ENCODE results near the gene CXCL12.

The CXCL12 gene

DNA sequence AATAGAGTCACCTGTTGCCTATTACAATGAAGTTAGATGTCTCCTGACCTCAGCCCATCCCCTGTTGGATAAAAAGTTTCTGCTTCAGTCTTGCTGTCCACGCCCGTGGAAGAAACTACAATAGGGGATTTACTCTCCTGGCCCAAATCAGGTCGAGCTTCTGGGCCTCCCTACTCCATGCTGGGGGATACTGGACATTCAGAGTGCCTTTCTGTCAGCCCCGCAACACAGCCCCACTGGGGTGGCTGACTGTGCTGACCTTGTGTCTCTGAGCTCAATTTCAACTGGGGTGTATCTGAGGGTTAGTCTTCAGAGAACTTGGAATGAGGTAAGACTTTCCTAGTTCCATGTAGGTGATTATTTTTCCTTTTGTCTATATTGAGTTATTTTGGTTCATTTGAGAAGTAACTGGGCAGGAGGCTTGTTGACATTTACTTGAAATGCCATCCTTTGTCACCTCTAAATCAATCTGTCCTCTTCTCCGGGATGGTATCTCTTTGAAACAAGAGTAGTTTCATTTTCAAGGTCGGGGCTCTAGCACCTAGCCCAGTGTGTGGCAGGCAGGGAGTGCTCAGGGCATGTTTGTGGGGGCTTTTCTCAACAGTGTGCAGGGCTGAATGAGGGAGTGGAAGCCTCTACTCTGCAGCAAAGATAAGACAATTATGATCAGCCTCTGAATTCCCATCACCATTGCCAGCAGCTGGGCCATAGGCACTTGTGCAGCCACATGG lies 17.7 kb upstream of the CXCL12 start:
- Histone ChIP-seq H4K20me1 (ENCODE audit: insufficient read depth, low read length) (no peaks in the 10 kb centered on the region), H3K9ac (ENCODE audit: low read depth, low read length) (no peak overlapping the region), H3K4me1 (ENCODE audit: insufficient read depth, low read length) (no peaks in the 10 kb centered on the region), H3K9me3 (ENCODE audit: insufficient read depth, low read length, severe bottlenecking) (no peaks in the 10 kb centered on the region), H3K4me2 (ENCODE audit: insufficient read depth, low read length) (no peak overlapping the region), H3K4me3 (ENCODE audit: low read depth in 1 of 2, low read length in 2 of 2) (no peak overlapping the region), H3K27ac (ENCODE audit: low read length) (no peak overlapping the region), H2AFZ (ENCODE audit: low read depth, low read length) (no peak overlapping the region), H3K36me3 (ENCODE audit: insufficient read depth, low read length) (no peaks in the 10 kb centered on the region), H3K27me3 (ENCODE audit: insufficient read depth, low read length, poor library complexity) (peaks cover 9% of the 10 kb centered on the region), H3K79me2 (ENCODE audit: insufficient read depth, low read length) (no peaks in the 10 kb centered on the region)
- DNase-seq: no peak
- ATAC-seq (ENCODE audit: insufficient read depth, low read depth): no peak
- no peak for TF ChIP-seq EZH2 (IDR thresholded peaks at IDR 0.05; ENCODE audit: borderline replicate concordance, low read depth, low read length, severe bottlenecking)
- TF ChIP-seq, protein P1, sequence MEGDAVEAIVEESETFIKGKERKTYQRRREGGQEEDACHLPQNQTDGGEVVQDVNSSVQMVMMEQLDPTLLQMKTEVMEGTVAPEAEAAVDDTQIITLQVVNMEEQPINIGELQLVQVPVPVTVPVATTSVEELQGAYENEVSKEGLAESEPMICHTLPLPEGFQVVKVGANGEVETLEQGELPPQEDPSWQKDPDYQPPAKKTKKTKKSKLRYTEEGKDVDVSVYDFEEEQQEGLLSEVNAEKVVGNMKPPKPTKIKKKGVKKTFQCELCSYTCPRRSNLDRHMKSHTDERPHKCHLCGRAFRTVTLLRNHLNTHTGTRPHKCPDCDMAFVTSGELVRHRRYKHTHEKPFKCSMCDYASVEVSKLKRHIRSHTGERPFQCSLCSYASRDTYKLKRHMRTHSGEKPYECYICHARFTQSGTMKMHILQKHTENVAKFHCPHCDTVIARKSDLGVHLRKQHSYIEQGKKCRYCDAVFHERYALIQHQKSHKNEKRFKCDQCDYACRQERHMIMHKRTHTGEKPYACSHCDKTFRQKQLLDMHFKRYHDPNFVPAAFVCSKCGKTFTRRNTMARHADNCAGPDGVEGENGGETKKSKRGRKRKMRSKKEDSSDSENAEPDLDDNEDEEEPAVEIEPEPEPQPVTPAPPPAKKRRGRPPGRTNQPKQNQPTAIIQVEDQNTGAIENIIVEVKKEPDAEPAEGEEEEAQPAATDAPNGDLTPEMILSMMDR (IDR thresholded peaks at IDR 0.05; ENCODE audit: borderline replicate concordance, extremely low read depth, low read length, poor library complexity, severe bottlenecking): no peak

DNA sequence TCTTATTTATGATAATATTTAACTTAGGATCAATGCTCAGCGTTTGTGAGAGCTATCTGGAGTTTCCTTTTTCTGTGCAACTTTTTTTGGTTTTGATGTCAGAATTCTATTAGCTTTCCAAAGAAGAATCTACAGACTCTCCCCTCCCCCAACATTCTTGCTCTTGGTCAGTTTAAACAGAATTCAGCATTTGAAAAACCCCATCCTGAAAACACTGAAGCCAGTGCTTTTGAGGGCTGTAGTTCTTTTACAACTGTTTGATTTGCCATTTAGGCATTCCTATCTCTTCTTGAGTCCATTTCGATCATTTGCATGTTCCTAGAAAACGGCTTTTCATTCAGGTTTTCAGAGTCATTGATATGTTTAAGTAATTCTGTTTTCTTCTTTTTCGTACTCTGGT lies 15.6 kb upstream of the CXCL12 start:
- H2AFZ ChIP-seq (ENCODE audit: low read depth, low read length): no peak overlapping the region
- TF ChIP-seq EZH2 (IDR thresholded peaks at IDR 0.05; ENCODE audit: borderline replicate concordance, low read depth, low read length, severe bottlenecking): no peak
- TF ChIP-seq, protein P1 (IDR thresholded peaks at IDR 0.05; ENCODE audit: borderline replicate concordance, extremely low read depth, low read length, poor library complexity, severe bottlenecking): no peak
- H3K36me3 ChIP-seq (ENCODE audit: insufficient read depth, low read length): no peaks in the 10 kb centered on the region
- no peaks in the 10 kb centered on the region for H3K4me1 ChIP-seq (ENCODE audit: insufficient read depth, low read length)
- ATAC-seq (ENCODE audit: insufficient read depth, low read depth): no peak
- DNase-seq: no peak
- no peak overlapping the region for H3K27ac ChIP-seq (ENCODE audit: low read length)
- H3K9ac ChIP-seq (ENCODE audit: low read depth, low read length): no peak overlapping the region
- no peaks in the 10 kb centered on the region for H3K9me3 ChIP-seq (ENCODE audit: insufficient read depth, low read length, severe bottlenecking)
- no peak overlapping the region for H3K4me2 ChIP-seq (ENCODE audit: insufficient read depth, low read length)
- no peaks in the 10 kb centered on the region for H4K20me1 ChIP-seq (ENCODE audit: insufficient read depth, low read length)
- peaks cover 12% of the 10 kb centered on the region for H3K27me3 ChIP-seq (ENCODE audit: insufficient read depth, low read length, poor library complexity)
- H3K4me3 ChIP-seq (ENCODE audit: low read depth in 1 of 2, low read length in 2 of 2): no peak overlapping the region
- H3K79me2 ChIP-seq (ENCODE audit: insufficient read depth, low read length): no peaks in the 10 kb centered on the region

- DNase-seq: no peak
- Histone ChIP-seq H2AFZ (ENCODE audit: low read depth, low read length) (no peak overlapping the region), H3K79me2 (ENCODE audit: insufficient read depth, low read length) (no peaks in the 10 kb centered on the region), H3K9me3 (ENCODE audit: insufficient read depth, low read length, severe bottlenecking) (no peaks in the 10 kb centered on the region), H3K4me3 (ENCODE audit: low read depth in 1 of 2, low read length in 2 of 2) (no peak overlapping the region), H3K36me3 (ENCODE audit: insufficient read depth, low read length) (no peaks in the 10 kb centered on the region), H3K9ac (ENCODE audit: low read depth, low read length) (no peak overlapping the region), H3K27me3 (ENCODE audit: insufficient read depth, low read length, poor library complexity) (peaks cover 12% of the 10 kb centered on the region), H4K20me1 (ENCODE audit: insufficient read depth, low read length) (no peaks in the 10 kb centered on the region), H3K27ac (ENCODE audit: low read length) (no peak overlapping the region), H3K4me2 (ENCODE audit: insufficient read depth, low read length) (no peak overlapping the region), H3K4me1 (ENCODE audit: insufficient read depth, low read length) (no peaks in the 10 kb centered on the region)
- no peak for ATAC-seq (ENCODE audit: insufficient read depth, low read depth)
- no peak for TF ChIP-seq EZH2 (IDR thresholded peaks at IDR 0.05; ENCODE audit: borderline replicate concordance, low read depth, low read length, severe bottlenecking)
- TF ChIP-seq, protein P1 (IDR thresholded peaks at IDR 0.05; ENCODE audit: borderline replicate concordance, extremely low read depth, low read length, poor library complexity, severe bottlenecking): no peak
These were observed 15.0 kb upstream of the CXCL12 start for GRCh38 chr10:44399659-44400451.

Data from DND-41 (cell line).